ENCODE data around the gene PCDH1. TPM values are rescaled to one million over a fixed set of nuclear protein-coding genes. Genes with fewer than 3 reads are reported as not detected.

Gene PCDH1
- total RNA-seq, 1 donor from 2014 or later: 11.5 TPM

DNA sequence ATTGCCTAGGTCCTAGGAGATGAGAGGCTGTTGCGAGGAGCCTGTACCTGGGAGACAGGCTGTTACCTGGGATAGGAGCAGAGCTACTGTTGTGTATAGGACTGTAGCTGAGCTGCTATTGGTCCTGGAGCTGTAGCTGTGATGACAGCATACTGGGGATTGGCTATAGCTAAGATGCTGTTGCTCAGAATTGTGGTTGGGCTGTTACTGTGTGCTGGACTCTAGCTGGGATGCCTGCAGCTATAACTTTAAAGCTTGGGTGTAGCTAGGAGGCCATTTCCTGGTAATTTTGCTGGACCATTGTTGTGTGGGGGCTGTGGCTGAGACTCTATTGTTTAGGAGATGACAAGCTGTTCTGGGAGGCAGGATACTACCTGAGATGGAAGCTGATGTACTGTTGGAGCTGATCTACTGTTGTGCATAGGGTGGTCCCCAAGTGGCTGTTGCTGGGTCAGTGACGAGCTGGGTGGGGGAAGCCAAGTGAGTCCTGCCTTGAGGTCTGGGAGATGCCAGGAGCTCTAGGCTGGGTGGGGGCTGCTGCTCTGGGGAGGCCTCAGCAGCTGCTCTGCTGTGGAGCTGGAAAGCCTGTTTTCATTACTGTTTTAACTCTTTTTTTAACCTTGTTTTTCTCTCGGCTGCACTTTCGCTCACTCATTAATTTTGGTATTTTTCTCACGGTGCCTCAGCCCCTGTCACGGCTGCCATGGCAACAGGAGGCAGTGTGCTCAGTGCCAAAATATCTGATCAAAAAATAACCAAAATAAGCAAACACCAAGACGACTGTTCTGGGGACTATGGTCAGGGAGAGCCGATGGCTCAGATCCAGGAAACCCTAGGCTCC lies 3.0 kb upstream of the PCDH1 start:
- Mint-ChIP-seq H3K27ac (ENCODE audit: unreplicated experiment) (no peak overlapping the region), H3K4me3 (ENCODE audit: unreplicated experiment) (no peak overlapping the region), H3K27me3 (ENCODE audit: low read depth, unreplicated experiment) (peaks cover 47% of the 10 kb centered on the region), H3K36me3 (ENCODE audit: low read depth, unreplicated experiment) (peaks cover 4% of the 10 kb centered on the region), H3K9me3 (ENCODE audit: unreplicated experiment) (no peaks in the 10 kb centered on the region), H3K4me1 (ENCODE audit: low read depth, unreplicated experiment) (peaks cover 32% of the 10 kb centered on the region)
- no peaks in the 10 kb centered on the region for H3K36me3 ChIP-seq (ENCODE audit: insufficient read depth, low read length)
- H3K9ac ChIP-seq (ENCODE audit: low read length): no peak overlapping the region
- peaks cover 15% of the 10 kb centered on the region for H4K20me1 ChIP-seq (ENCODE audit: insufficient read depth, low read length)
- H3K79me2 ChIP-seq (ENCODE audit: insufficient read depth, low read length): no peaks in the 10 kb centered on the region
- no peak overlapping the region for H2AFZ ChIP-seq (ENCODE audit: low read depth, low read length)
- no peak for FAIRE-seq
- DNase-seq (ENCODE audit: low read depth): no peak
- H3K27me3 ChIP-seq (ENCODE audit: insufficient read depth, low read length): peaks cover 70% of the 10 kb centered on the region
- TF ChIP-seq, protein P1, sequence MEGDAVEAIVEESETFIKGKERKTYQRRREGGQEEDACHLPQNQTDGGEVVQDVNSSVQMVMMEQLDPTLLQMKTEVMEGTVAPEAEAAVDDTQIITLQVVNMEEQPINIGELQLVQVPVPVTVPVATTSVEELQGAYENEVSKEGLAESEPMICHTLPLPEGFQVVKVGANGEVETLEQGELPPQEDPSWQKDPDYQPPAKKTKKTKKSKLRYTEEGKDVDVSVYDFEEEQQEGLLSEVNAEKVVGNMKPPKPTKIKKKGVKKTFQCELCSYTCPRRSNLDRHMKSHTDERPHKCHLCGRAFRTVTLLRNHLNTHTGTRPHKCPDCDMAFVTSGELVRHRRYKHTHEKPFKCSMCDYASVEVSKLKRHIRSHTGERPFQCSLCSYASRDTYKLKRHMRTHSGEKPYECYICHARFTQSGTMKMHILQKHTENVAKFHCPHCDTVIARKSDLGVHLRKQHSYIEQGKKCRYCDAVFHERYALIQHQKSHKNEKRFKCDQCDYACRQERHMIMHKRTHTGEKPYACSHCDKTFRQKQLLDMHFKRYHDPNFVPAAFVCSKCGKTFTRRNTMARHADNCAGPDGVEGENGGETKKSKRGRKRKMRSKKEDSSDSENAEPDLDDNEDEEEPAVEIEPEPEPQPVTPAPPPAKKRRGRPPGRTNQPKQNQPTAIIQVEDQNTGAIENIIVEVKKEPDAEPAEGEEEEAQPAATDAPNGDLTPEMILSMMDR (IDR thresholded peaks at IDR 0.05; ENCODE audit: insufficient read depth, low read depth, low read length): no peak
- no peak for TF ChIP-seq EZH2 (IDR thresholded peaks at IDR 0.05; ENCODE audit: insufficient read depth, low read length)
- no peak overlapping the region for H3K4me2 ChIP-seq (ENCODE audit: low read length)
- peaks cover 24% of the 10 kb centered on the region for H3K4me1 ChIP-seq (ENCODE audit: insufficient read depth, low read length)
- H3K27ac ChIP-seq (ENCODE audit: low read depth, low read length): no peak overlapping the region
- H3K9me3 ChIP-seq (ENCODE audit: insufficient read depth, low read depth, low read length): no peaks in the 10 kb centered on the region
- H3K4me3 ChIP-seq (ENCODE audit: insufficient read depth, low read depth, low read length): no peak overlapping the region

GRCh38 chr5:141879941-141880738 lies 1.9 kb upstream of the PCDH1 start:
- Histone ChIP-seq H3K27me3 (ENCODE audit: insufficient read depth, low read length) (peaks cover 71% of the 10 kb centered on the region), H3K9ac (ENCODE audit: low read length) (no peak overlapping the region), H3K4me1 (ENCODE audit: insufficient read depth, low read length) (peaks cover 24% of the 10 kb centered on the region), H3K79me2 (ENCODE audit: insufficient read depth, low read length) (no peaks in the 10 kb centered on the region), H3K9me3 (ENCODE audit: insufficient read depth, low read depth, low read length) (no peaks in the 10 kb centered on the region), H3K4me2 (ENCODE audit: low read length) (no peak overlapping the region), H3K4me3 (ENCODE audit: insufficient read depth, low read depth, low read length) (no peak overlapping the region), H4K20me1 (ENCODE audit: insufficient read depth, low read length) (peaks cover 15% of the 10 kb centered on the region), H2AFZ (ENCODE audit: low read depth, low read length) (no peak overlapping the region), H3K27ac (ENCODE audit: low read depth, low read length) (no peak overlapping the region), H3K36me3 (ENCODE audit: insufficient read depth, low read length) (no peaks in the 10 kb centered on the region)
- FAIRE-seq (no peak), DNase-seq (ENCODE audit: low read depth) (no peak)
- Mint-ChIP-seq H3K4me1 (ENCODE audit: low read depth, unreplicated experiment) (peaks cover 32% of the 10 kb centered on the region), H3K36me3 (ENCODE audit: low read depth, unreplicated experiment) (peaks cover 4% of the 10 kb centered on the region), H3K27me3 (ENCODE audit: low read depth, unreplicated experiment) (peaks cover 47% of the 10 kb centered on the region), H3K9me3 (ENCODE audit: unreplicated experiment) (no peaks in the 10 kb centered on the region), H3K4me3 (ENCODE audit: unreplicated experiment) (peak overlapping the region; percentile 8), H3K27ac (ENCODE audit: unreplicated experiment) (no peak overlapping the region)
- no peak for TF ChIP-seq EZH2 (IDR thresholded peaks at IDR 0.05; ENCODE audit: insufficient read depth, low read length)
- TF ChIP-seq, protein P1 (IDR thresholded peaks at IDR 0.05; ENCODE audit: insufficient read depth, low read depth, low read length): no peak

Measured in astrocyte (in vitro differentiated cells and primary cell).